AG09319 (cell line): ENCODE data around the gene TRPM2.

Experiments used
- DNase-seq: peaks from one replicate; pipeline ENCODE4 v3.0.0-alpha.2; 2010; ENCODE audit warnings: low read depth; ENCODE audit errors: extremely low read depth
- CTCF ChIP-seq: IDR thresholded peaks from 2 replicates; pipeline ENCODE4 v1.5.1; 2011; ENCODE audit warnings: low read depth, mild to moderate bottlenecking, inconsistent platforms, low read length, moderate library complexity

TRPM2 gene

GRCh38 chr21:44351535-44352252 lies 1.7 kb upstream of the TRPM2 start:
- DNase-seq, result no peak
- no peak for TF ChIP-seq CTCF

GRCh38 chr21:44352253-44352860 lies 1.1 kb upstream of the TRPM2 start:
- no peak for TF ChIP-seq CTCF
- DNase-seq, result no peak

GRCh38 chr21:44354001-44354405 lies 582 bp downstream of the TRPM2 start:
- no peak for DNase-seq
- no peak for TF ChIP-seq CTCF

- DNase-seq, result no peak
- no peak for TF ChIP-seq CTCF
These were observed 1.7 kb downstream of the TRPM2 start for GRCh38 chr21:44354775-44355771.

GRCh38 chr21:44356160-44356559 lies 2.7 kb downstream of the TRPM2 start:
- no peak for TF ChIP-seq CTCF
- DNase-seq, result no peak

GRCh38 chr21:44356636-44357035 lies 3.2 kb downstream of the TRPM2 start:
- TF ChIP-seq CTCF, result no peak
- DNase-seq, result no peak
